KMS-11 (cell line): Measurements from ENCODE around the gene CIAO1.

ENCODE experiments used
- H2AFZ ChIP-seq: fragments of 200-600 bp; sonication (generic); 2 replicates; pipeline ENCODE4 v1.6.1; 2016; ENCODE audit warnings: antibody characterized with exemption, mixed run types, low read depth
- H3K27ac ChIP-seq: fragments of 200-600 bp; sonication (generic); 2 replicates; pipeline ENCODE4 v1.6.1; 2016; ENCODE audit warnings: mild to moderate bottlenecking, mixed run types
- H3K27me3 ChIP-seq: fragments of 200-600 bp; sonication (generic); 2 replicates; pipeline ENCODE4 v1.6.1; 2017; ENCODE audit warnings: mild to moderate bottlenecking, low read depth, mixed run types, moderate library complexity; ENCODE audit not compliant: insufficient read depth
- H3K36me3 ChIP-seq: fragments of 200-600 bp; sonication (generic); 2 replicates; pipeline ENCODE4 v1.6.1; 2017; ENCODE audit warnings: mild to moderate bottlenecking, mixed run types; ENCODE audit not compliant: insufficient read depth
- H3K4me1 ChIP-seq: fragments of 200-600 bp; sonication (generic); 2 replicates; pipeline ENCODE4 v1.6.1; 2016; ENCODE audit warnings: mild to moderate bottlenecking, low read depth, mixed run types; ENCODE audit not compliant: poor library complexity, severe bottlenecking
- H3K4me2 ChIP-seq: fragments of 200-600 bp; sonication (generic); 2 replicates; pipeline ENCODE4 v1.7.0; 2016; ENCODE audit warnings: mild to moderate bottlenecking, mixed run types
- H3K4me3 ChIP-seq: fragments of 200-600 bp; sonication (generic); IDR thresholded peaks from 2 replicates; pipeline ENCODE4 v1.6.1; 2017; ENCODE audit warnings: low read depth, low read length, mixed read lengths; ENCODE audit not compliant: insufficient read depth
- H3K79me2 ChIP-seq: fragments of 200-600 bp; sonication (generic); 2 replicates; pipeline ENCODE4 v1.6.1; 2016; ENCODE audit warnings: low read depth, mixed run types; ENCODE audit not compliant: insufficient read depth
- H3K9ac ChIP-seq: fragments of 200-600 bp; sonication (generic); 2 replicates; pipeline ENCODE4 v1.6.1; 2016; ENCODE audit warnings: mild to moderate bottlenecking, mixed run types
- H4K20me1 ChIP-seq: fragments of 200-600 bp; sonication (generic); 2 replicates; pipeline ENCODE4 v1.6.1; 2016; ENCODE audit warnings: mild to moderate bottlenecking, mixed run types; ENCODE audit not compliant: insufficient read depth
- TF ChIP-seq, protein P1 (sequence below): fragments of 200-600 bp; sonication (generic); conservative IDR thresholded peaks from 2 replicates; pipeline ENCODE4 v1.6.1; 2017; ENCODE audit warnings: low read depth, mild to moderate bottlenecking, antibody characterized with exemption, low read length, moderate library complexity, mixed read lengths

CIAO1 gene

DNA sequence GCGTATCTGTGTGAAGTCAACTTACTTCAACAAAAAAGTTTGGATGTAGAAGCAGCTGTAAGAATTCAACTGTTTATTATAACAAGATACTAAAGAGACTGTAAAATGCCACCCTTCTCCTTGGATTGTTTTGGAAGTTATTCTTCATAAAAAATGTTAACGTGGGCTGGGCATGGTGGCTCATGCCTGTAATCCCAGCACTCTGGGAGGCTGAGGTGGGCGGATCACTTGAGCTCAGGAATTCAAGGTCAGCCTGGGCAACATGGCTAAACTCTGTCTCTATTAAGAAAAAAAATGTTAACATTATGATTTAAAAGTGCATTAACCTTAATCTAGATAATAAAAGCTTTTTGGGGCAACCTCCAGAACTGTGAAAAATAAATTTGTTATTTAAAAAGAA, 7.7 kb downstream of the CIAO1 start:
- TF ChIP-seq, protein P1, sequence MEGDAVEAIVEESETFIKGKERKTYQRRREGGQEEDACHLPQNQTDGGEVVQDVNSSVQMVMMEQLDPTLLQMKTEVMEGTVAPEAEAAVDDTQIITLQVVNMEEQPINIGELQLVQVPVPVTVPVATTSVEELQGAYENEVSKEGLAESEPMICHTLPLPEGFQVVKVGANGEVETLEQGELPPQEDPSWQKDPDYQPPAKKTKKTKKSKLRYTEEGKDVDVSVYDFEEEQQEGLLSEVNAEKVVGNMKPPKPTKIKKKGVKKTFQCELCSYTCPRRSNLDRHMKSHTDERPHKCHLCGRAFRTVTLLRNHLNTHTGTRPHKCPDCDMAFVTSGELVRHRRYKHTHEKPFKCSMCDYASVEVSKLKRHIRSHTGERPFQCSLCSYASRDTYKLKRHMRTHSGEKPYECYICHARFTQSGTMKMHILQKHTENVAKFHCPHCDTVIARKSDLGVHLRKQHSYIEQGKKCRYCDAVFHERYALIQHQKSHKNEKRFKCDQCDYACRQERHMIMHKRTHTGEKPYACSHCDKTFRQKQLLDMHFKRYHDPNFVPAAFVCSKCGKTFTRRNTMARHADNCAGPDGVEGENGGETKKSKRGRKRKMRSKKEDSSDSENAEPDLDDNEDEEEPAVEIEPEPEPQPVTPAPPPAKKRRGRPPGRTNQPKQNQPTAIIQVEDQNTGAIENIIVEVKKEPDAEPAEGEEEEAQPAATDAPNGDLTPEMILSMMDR: no peak
- Histone ChIP-seq H3K79me2 (no peaks in the 10 kb centered on the region), H3K27ac (no peak overlapping the region), H3K4me3 (no peak overlapping the region), H3K9ac (no peak overlapping the region), H3K27me3 (no peaks in the 10 kb centered on the region), H2AFZ (no peak overlapping the region), H3K36me3 (peaks cover 2% of the 10 kb centered on the region; the same call in 1 of the 2 replicates), H4K20me1 (no peaks in the 10 kb centered on the region), H3K4me1 (no peaks in the 10 kb centered on the region), H3K4me2 (no peak overlapping the region)

DNA sequence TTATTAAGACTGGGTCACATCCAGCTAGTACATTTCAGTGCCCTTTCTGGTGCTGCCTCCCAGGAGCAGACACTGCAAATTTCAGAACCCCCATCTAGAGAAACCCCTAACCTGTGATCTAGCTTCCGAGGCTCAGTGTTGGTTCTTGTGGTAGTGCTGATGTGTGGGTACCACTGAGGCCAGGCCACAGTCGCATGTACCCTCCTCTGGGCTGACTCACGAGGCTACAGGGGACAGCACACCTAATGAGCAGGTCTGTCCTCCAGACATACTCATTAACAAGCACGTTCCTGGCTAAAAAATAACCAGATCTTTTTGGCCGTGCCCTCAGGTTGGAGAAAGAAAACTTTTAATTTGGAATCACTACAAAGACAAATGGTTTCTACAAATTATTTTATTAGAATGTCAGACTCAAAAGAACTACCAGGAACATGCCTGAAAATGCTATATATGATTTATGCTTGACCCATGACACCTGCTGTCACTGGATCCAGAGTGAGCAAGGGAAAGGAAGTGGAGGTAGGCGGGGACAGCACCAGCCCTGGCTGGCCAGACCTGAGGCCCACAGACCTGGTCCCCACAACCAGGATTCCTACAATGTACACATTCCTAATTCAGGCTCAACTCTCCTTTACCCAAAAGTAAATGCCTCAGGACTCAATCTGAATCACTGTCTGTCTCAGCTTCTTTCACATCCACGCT, 8.5 kb downstream of the CIAO1 start:
- Histone ChIP-seq H3K4me2 (no peak overlapping the region), H3K4me1 (no peaks in the 10 kb centered on the region), H3K4me3 (no peak overlapping the region), H3K36me3 (no peaks in the 10 kb centered on the region; the same call in 1 of the 2 replicates), H3K27me3 (no peaks in the 10 kb centered on the region), H4K20me1 (no peaks in the 10 kb centered on the region), H2AFZ (no peak overlapping the region), H3K79me2 (no peaks in the 10 kb centered on the region), H3K9ac (no peak overlapping the region), H3K27ac (no peak overlapping the region)
- TF ChIP-seq, protein P1: no peak

DNA sequence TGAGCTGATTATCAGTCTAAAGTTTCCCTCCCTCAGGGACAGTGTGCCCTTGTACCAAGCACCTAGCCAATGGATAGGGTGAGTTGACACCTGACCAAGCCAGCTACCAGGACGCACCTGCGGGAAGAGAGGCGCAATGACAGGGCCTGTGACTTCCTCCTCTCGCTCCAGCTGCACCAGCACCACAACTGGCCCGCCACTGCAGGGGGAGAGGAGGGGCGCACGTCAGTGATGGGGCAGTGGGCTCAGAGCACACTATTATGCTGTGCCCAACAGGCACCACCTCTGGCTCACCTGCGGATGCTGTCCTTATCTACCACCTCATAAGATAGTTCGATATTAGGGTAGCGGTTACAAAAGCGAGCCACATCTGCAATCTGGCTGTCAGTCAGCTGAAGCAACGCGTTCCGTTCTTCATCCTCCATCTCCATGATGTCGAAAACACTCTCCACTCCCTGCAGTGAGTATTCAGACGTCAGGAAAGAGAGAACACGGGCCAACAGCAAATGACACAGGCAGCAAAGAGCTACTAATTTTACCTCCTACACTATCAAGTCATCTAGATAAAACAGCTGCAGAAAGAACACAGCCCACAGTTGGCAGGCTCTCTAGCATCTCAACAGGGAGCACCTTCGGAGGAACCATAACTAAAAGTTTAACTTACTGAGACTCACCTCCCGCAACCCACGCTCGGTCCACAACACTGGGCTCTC, 10.9 kb downstream of the CIAO1 start:
- no peaks in the 10 kb centered on the region for H3K27me3 ChIP-seq
- no peaks in the 10 kb centered on the region for H4K20me1 ChIP-seq
- H3K79me2 ChIP-seq: no peaks in the 10 kb centered on the region
- H3K36me3 ChIP-seq: peaks cover 4% of the 10 kb centered on the region; the same call in 1 of the 2 replicates
- no peaks in the 10 kb centered on the region for H3K4me1 ChIP-seq
- no peak overlapping the region for H3K4me3 ChIP-seq
- H3K4me2 ChIP-seq: no peak overlapping the region
- TF ChIP-seq, protein P1: no peak
- no peak overlapping the region for H2AFZ ChIP-seq
- no peak overlapping the region for H3K27ac ChIP-seq
- H3K9ac ChIP-seq: no peak overlapping the region

DNA sequence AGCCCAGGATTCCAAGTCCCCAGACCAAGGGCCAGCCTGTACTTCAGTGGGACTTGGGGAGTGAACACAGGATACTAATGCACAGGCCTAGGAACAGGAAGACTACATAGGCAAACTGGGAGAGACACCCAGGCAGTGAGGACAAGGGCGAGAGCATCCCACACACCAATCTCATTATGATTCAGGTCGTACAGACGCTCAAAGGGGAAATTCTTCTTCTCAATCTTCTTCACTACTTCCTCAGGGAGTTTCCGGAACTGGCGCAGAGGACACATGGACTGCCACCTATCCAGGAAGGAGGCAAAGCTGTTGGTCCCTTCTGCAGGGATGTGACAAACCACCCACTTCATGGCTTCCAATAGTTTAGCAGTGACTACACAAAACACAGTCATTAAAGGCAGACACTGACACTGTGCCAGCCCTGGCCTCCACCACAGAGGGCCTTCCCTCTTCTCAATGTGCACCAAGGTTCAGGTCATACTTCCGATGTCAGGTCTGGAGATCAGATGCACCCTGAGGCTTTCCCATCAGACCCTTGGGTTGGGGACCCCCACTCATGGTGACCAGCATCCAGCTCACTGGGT, 21.3 kb downstream of the CIAO1 start:
- Histone ChIP-seq H3K27ac (no peak overlapping the region), H3K79me2 (no peaks in the 10 kb centered on the region), H3K4me2 (no peak overlapping the region), H3K9ac (no peak overlapping the region), H2AFZ (no peak overlapping the region), H3K4me1 (no peaks in the 10 kb centered on the region), H3K27me3 (no peaks in the 10 kb centered on the region), H4K20me1 (no peaks in the 10 kb centered on the region), H3K36me3 (peaks cover 25% of the 10 kb centered on the region; the same call in 1 of the 2 replicates), H3K4me3 (no peak overlapping the region)
- TF ChIP-seq, protein P1: no peak
